ENCODE data around the gene NTN3. TPM values are rescaled to one million over a fixed set of nuclear protein-coding genes. Genes with fewer than 3 reads are reported as not detected.
"Not testable (repeated sequence)": the region's sequence is repeated elsewhere in the genome, so short reads cannot be mapped to it uniquely, and the experiment has no call there.

NTN3 gene
- total RNA-seq, 2 experiments from 2014 or later, result 0.10 TPM; not detected in 1

DNA sequence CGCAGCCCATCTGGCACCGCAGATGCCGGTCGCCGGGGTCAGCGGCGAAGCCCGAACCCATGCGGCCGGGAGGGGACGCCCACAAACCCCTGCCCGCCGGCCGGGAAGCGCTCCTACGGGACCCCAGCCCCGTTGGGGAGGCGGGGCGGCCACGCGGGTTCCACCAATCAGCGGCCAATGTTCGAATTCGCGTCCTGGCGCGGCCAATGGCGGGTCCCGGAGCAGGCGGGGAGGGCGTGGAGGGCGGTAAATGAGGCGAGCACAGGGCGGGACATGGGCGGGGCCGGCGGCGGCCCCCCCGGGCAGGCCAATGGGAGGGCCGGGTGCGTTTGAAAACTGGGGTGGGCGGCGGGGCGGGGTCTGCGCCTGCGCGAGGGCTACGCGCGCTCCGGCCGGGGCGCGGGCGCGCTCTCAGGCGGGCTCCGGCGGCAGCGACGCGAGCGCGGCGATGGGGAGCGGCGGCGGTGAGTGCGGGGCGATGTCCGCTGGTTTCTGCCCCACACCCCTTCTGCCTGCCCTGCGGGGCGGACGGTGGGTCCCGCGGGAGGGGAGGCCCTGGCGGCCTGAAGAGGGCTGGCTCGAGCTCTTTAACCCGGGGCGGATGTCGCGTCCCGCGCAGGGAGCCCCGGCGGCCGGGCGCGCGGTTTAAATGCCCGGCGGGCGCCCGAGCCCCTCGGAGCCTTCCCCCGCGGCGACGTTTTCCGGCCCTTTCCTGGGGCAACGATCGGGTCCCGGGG, 41.9 kb upstream of the NTN3 start, which contains the start of gene CCNF:
Gene CCNF, plus strand, starts transcription at position 414 of the 737 bp plus-strand sequence. Its CDS starts 35 bp downstream, at position 449.
- POLR2A ChIA-PET, result interaction anchor here (0.7 to 1.9 kb wide), 8 partner anchors 11 to 91 kb away, joined by 3 to 5 read pairs (median 4); partner anchors contain the start of genes AMDHD2 and TEDC2
- H3K4me3 Mint-ChIP-seq, result peak within 1 kb of the TSS; percentile 99
- DNase-seq, result peak; percentile 98
- peaks cover 41% of the 10 kb centered on the region for H3K4me1 Mint-ChIP-seq (ENCODE audit: low read depth)
- H3K27ac Mint-ChIP-seq, result peak within 1 kb of the TSS; percentile 93
- ATAC-seq, result peak; percentile 94
- no peaks in the 10 kb centered on the region for H3K9me3 Mint-ChIP-seq (ENCODE audit: insufficient read depth)
- no peaks in the 10 kb centered on the region for H3K27me3 Mint-ChIP-seq (ENCODE audit: low read depth)
- CTCF ChIA-PET, result interaction anchor here (1.0 to 3.7 kb wide), 8 partner anchors 12 to 234 kb away, joined by 3 to 20 read pairs (median 5); partner anchors contain the start of genes ABCA3 and TEDC2
- H3K36me3 Mint-ChIP-seq (ENCODE audit: low read depth), result peaks cover 30% of the 10 kb centered on the region

DNA sequence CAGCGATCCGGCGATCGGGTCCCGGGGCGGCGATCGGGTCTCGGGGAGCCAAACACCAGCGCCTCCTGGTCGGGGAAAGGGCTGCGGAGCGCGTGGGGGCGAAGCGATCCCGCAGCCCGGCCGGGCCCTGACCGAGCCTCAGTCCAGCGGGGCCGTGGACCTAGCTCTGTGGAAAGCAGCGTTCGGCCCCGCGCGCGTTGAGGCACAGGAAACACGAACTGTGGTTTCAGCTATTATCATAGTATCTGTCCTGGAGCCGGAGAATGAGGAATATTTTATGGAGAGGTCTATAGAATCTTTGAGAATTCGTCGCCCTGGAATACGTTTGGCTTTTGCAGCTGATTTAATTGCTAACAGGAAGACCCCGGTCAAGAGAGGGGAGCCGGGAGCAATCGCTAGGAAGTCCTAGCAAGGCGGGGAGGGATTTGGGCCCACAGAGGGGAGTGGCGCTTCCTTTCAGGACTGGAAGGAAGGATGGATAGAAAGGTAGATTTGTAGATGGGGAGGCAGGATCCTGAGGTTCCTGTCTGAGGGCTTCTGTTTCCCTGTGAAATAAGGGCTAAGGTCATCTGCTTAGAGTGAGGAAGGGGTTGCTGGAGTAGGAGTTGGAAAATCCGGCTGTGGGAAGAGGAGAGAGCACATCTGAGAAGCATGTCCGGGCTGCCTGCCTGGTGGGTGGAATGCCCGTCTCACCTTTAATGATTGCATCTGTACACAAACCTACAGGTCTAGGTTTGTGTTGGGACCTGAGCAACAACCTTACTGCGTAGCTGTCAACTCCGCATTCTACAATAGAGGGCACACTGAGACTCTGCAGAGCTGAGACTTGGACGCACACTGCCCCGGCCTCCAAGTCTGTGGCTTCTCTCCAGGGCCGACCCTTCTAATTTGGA, 41.1 kb upstream of the NTN3 start:
- H3K9me3 Mint-ChIP-seq (ENCODE audit: insufficient read depth), result no peaks in the 10 kb centered on the region
- H3K36me3 Mint-ChIP-seq (ENCODE audit: low read depth), result peaks cover 35% of the 10 kb centered on the region
- H3K4me3 Mint-ChIP-seq, result peak overlapping the region; percentile 99
- H3K4me1 Mint-ChIP-seq (ENCODE audit: low read depth), result peaks cover 43% of the 10 kb centered on the region
- H3K27me3 Mint-ChIP-seq (ENCODE audit: low read depth), result no peaks in the 10 kb centered on the region
- ATAC-seq (peak; percentile 5), DNase-seq (peak; percentile 51)
- CTCF ChIA-PET, result interaction anchor here (0.6 to 3.7 kb wide), 11 partner anchors 11 to 235 kb away, joined by 3 to 20 read pairs (median 5); partner anchors contain the start of genes TBC1D24 and TEDC2
- H3K27ac Mint-ChIP-seq, result peak overlapping the region; percentile 87
- POLR2A ChIA-PET, result interaction anchor here (0.7 to 1.9 kb wide), 8 partner anchors 11 to 90 kb away, joined by 3 to 5 read pairs (median 4); partner anchors contain the start of genes AMDHD2 and TEDC2

DNA sequence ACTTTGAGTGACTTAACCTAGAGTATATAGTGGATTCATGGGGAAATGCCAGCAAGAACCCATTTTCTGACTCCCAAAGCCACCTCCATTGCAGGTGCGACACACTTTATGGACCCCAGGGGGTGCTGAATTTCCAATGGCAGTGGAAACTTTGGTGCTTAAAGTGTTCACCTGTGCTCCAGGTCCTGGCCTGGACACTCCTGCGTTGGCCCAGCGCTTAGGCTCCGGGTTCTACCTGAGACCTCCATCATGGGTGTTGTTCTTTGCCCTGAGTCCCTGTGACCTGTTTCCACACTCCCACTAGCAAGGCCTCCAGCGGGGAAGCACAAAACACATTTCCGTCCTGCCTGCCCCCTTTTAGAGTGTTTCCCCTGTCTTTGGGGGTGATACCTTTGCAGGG, 38.8 kb upstream of the NTN3 start:
- H3K4me1 Mint-ChIP-seq (ENCODE audit: low read depth), result peaks cover 46% of the 10 kb centered on the region
- POLR2A ChIA-PET, result no interaction called here
- no peak overlapping the region for H3K4me3 Mint-ChIP-seq
- no peak for ATAC-seq
- no peaks in the 10 kb centered on the region for H3K27me3 Mint-ChIP-seq (ENCODE audit: low read depth)
- CTCF ChIA-PET, result no interaction called here
- H3K9me3 Mint-ChIP-seq (ENCODE audit: insufficient read depth), result no peaks in the 10 kb centered on the region
- no peak for DNase-seq
- no peak overlapping the region for H3K27ac Mint-ChIP-seq
- H3K36me3 Mint-ChIP-seq (ENCODE audit: low read depth), result peaks cover 54% of the 10 kb centered on the region

DNA sequence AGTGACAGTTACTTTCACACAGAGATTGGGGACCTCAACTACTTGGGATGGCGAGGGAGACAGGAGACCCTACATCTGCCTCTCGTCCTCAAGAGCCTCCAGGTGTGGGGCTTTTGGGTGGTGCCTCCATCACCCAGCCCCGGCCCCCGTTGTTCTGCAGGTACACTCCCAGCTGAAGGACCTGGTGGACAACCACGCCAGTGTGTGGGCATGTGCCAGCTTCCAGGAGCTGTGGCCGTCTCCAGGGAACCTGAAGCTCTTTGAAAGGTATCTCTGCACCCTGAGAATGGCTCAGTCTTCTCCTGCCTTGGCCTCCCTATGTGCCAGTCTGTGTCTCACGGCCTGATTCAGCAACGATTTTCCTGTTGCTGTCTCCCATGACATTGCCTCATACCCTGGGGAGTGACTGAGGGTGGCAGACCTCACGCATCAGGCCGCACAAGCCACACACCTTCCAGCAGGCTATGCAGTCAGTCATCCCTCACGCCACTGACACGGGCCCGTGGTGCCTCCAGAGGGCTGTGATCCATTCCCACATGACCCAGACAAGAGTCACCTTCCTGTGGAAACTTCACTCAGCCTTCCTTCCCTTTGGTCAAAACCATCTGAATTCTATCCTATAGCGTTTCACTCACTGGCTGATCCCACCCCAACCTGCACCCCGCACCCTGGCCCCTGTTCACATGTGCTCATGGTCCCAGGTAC, 38.1 kb upstream of the NTN3 start:
- DNase-seq, result no peak

DNA sequence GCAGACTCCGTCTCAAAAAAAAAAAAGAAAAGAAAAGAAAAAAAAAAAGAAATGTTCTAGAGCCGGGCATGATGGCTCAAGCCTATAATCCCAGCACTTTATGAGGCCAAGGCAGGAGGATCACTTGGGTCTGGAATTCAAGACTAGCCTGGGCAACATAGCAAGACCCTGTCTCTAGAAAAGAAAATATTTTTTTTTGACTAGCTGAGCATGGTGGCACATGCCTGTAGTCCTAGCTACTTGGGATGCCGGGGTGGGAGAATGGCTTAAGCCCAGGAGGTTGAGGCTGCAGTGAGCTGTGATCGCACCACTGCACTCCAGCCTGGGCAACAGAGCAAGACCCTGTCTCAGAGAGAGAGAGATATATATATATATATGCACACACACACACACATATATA, 35.9 kb upstream of the NTN3 start:
- DNase-seq; H3K4me3 Mint-ChIP-seq; H3K27me3 Mint-ChIP-seq (ENCODE audit: low read depth); ATAC-seq; CTCF ChIA-PET; H3K9me3 Mint-ChIP-seq (ENCODE audit: insufficient read depth); H3K27ac Mint-ChIP-seq; POLR2A ChIA-PET: not testable (repeated sequence)
- Mint-ChIP-seq H3K36me3 (ENCODE audit: low read depth) (peaks cover 77% of the 10 kb centered on the region), H3K4me1 (ENCODE audit: low read depth) (peaks cover 48% of the 10 kb centered on the region)

More for the DNA sequence above, 38.1 kb upstream of the NTN3 start:
- H3K9me3 Mint-ChIP-seq (ENCODE audit: insufficient read depth), result no peaks in the 10 kb centered on the region
- H3K36me3 Mint-ChIP-seq (ENCODE audit: low read depth), result peaks cover 60% of the 10 kb centered on the region
- H3K27me3 Mint-ChIP-seq (ENCODE audit: low read depth), result no peaks in the 10 kb centered on the region
- H3K27ac Mint-ChIP-seq, result no peak overlapping the region
- H3K4me1 Mint-ChIP-seq (ENCODE audit: low read depth), result peaks cover 41% of the 10 kb centered on the region
- ChIA-PET POLR2A (no interaction called here), CTCF (no interaction called here)
- no peak overlapping the region for H3K4me3 Mint-ChIP-seq
- ATAC-seq, result no peak

DNA sequence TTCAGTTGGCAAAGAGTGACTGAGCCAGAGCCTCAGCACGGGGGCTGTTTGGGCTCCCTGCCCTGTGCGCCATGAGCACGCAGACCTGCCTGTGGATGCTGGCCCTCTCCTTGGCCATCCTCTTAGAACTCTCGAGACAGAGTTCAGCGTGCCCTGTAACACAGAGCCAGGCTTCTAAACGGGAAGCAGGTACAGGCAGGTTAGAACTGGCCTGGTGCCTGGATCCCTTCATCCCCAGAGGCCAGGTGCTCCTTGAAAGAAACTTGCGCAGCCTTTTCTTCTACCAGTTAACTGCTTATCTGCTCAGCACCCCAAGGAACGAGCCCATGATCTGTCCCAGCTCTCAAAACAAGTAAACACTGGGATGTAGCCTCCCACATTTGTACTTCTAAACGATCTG, 35.0 kb upstream of the NTN3 start:
- no peak for DNase-seq
- ATAC-seq, result no peak
- ChIA-PET CTCF (no interaction called here), POLR2A (interaction anchor here (0.5 kb wide), 1 partner anchor 91 kb away, joined by 4 read pairs; no protein-coding TSS in a partner anchor)
- Mint-ChIP-seq H3K36me3 (ENCODE audit: low read depth) (peaks cover 74% of the 10 kb centered on the region), H3K4me3 (no peak overlapping the region), H3K27ac (no peak overlapping the region), H3K4me1 (ENCODE audit: low read depth) (peaks cover 39% of the 10 kb centered on the region), H3K9me3 (ENCODE audit: insufficient read depth) (no peaks in the 10 kb centered on the region), H3K27me3 (ENCODE audit: low read depth) (no peaks in the 10 kb centered on the region)

DNA sequence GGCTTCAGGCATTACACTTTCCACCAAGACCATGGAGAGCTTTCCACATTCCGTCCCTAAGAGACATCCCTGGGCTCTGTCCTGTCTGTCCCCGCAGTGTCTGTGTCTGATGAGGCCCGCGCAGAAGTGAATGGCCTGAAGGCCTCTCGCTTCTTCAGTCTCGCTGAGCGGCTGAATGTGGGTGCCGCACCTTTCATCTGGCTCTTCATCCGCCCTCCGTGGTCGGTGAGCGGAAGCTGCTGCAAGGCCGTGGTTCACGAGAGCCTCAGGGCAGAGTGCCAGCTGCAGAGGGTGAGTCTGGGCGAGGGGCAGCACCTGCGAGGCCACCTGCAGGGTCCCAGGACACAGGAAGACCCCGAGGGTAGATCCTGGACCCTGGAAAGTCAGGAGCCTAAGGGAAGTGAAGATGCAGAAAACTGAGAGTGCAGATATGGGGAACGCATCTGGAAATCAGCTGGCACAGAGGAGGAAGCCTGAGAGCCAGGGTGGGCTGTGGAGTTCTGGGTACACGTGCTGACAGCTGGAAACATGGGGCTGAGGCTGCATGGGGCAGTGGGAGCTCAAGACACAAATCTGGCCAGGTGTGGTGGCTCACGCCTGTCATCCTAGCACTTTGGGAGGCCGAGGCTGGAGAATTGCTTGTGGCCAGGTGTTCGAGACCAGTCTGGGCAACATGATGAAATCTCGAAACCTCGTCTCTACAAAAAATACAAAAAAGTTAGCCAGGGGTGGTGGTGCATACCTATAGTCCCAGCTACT, 33.9 kb upstream of the NTN3 start:
- Mint-ChIP-seq H3K27me3 (ENCODE audit: low read depth) (no peaks in the 10 kb centered on the region), H3K36me3 (ENCODE audit: low read depth) (peaks cover 76% of the 10 kb centered on the region), H3K9me3 (ENCODE audit: insufficient read depth) (no peaks in the 10 kb centered on the region), H3K27ac (no peak overlapping the region), H3K4me1 (ENCODE audit: low read depth) (peaks cover 39% of the 10 kb centered on the region), H3K4me3 (no peak overlapping the region)
- CTCF ChIA-PET, result no interaction called here
- ATAC-seq, result no peak
- DNase-seq, result no peak
- POLR2A ChIA-PET, result no interaction called here

DNA sequence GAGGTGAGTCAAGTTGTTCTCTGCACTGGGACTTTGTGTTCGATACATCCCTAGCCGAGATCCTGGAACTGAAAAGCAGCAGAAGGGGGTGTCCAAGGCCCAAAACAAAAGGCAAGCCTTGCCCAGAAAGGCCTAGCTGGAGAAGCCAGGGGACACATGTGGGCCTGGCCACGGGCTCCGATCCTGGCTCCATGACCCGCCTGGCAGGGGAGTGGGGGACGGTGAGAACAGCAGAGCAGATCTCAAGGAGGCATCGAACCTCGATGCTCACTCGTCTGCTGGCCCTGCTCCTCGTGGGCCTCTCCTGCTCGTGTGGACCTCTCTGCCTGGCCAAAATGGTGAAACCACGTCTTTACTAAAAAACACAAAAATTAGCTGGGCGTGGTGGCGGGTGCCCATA, 33.0 kb upstream of the NTN3 start:
- Mint-ChIP-seq H3K4me3 (no peak overlapping the region), H3K27ac (no peak overlapping the region), H3K36me3 (ENCODE audit: low read depth) (peaks cover 68% of the 10 kb centered on the region), H3K4me1 (ENCODE audit: low read depth) (peaks cover 33% of the 10 kb centered on the region), H3K9me3 (ENCODE audit: insufficient read depth) (no peaks in the 10 kb centered on the region), H3K27me3 (ENCODE audit: low read depth) (no peaks in the 10 kb centered on the region)
- POLR2A ChIA-PET, result interaction anchor here (1.0 to 1.2 kb wide), 2 partner anchors 17 to 21 kb away, joined by 3 read pairs; partner anchors contain the start of gene TEDC2
- CTCF ChIA-PET, result no interaction called here
- DNase-seq (no peak), ATAC-seq (no peak)

DNA sequence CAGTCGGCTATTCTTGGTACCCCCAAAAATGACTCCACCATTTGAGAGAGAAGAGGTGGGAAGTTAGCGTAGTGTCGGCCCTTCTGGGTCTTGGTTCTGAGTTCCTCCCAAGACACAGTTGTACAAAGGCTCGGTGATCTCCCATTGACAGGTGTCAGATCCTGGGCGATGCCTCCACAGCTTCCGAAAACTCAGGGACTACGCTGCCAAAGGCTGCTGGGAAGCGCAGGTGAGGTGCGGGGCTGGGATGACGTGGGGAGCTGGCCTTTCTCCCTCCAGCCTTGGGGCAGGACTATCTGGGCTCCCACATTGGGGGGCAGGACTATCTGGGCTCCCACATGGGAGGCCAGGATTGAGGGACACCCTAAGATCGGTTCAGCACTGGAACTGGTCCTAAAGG, 31.5 kb upstream of the NTN3 start:
- DNase-seq (no peak), ATAC-seq (no peak)
- no peak overlapping the region for H3K4me3 Mint-ChIP-seq
- CTCF ChIA-PET, result interaction anchor here (1.3 to 3.1 kb wide), 2 partner anchors 10 to 62 kb away, joined by 4 to 20 read pairs; partner anchors contain the start of gene CCNF
- H3K36me3 Mint-ChIP-seq (ENCODE audit: low read depth), result peaks cover 70% of the 10 kb centered on the region
- peak overlapping the region; percentile 74 for H3K27ac Mint-ChIP-seq
- peaks cover 29% of the 10 kb centered on the region for H3K4me1 Mint-ChIP-seq (ENCODE audit: low read depth)
- no peaks in the 10 kb centered on the region for H3K27me3 Mint-ChIP-seq (ENCODE audit: low read depth)
- POLR2A ChIA-PET, result interaction anchor here (1.2 kb wide), 2 partner anchors 16 to 76 kb away, joined by 3 to 6 read pairs; no protein-coding TSS in a partner anchor
- H3K9me3 Mint-ChIP-seq (ENCODE audit: insufficient read depth), result no peaks in the 10 kb centered on the region

DNA sequence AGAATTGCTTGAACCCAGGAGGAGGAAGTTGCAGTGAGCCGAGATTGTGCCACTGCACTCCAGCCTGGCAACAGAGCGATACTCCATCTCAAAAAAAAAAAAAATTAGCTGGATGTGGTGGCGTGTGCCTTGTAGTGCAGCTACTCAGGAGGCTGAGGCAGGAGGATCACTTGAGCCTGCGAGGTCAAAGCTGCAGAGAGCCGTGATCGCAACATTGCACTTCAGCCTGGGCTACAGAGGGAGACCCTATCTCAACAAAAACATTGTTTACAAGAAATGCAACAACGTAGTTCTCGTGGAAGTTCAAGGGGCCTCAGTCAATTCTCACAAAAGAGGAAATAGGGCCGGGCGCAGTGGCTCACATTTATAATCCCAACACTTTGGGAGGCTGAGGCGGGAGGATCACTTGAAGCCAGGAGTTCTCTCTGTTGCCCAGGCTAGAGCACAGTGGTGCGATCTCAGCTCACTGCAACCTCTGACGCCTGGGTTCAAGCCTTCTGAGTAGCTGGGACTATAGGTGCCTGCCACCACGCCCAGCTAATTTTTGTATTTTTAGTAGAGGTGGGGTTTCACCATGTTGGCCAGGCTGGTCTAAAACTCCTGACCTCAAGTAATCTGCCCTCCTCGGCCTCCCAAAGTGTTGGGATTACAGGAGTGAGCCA, 29.8 kb upstream of the NTN3 start:
- H3K27ac Mint-ChIP-seq, result peak overlapping the region; percentile 19
- H3K36me3 Mint-ChIP-seq (ENCODE audit: low read depth), result peaks cover 72% of the 10 kb centered on the region
- peaks cover 27% of the 10 kb centered on the region for H3K4me1 Mint-ChIP-seq (ENCODE audit: low read depth)
- not testable (repeated sequence) for H3K4me3 Mint-ChIP-seq; ATAC-seq; H3K9me3 Mint-ChIP-seq (ENCODE audit: insufficient read depth); H3K27me3 Mint-ChIP-seq (ENCODE audit: low read depth); DNase-seq
- CTCF ChIA-PET, result interaction anchor here (1.3 to 3.1 kb wide), 2 partner anchors 12 to 246 kb away, joined by 3 to 20 read pairs; partner anchors contain the start of gene CCNF
- POLR2A ChIA-PET, result interaction anchor here (1.3 to 1.6 kb wide), 2 partner anchors 11 to 14 kb away, joined by 5 read pairs; no protein-coding TSS in a partner anchor

Measured in activated CD8-positive, alpha-beta T cell treated with anti-CD3 and anti-CD28 coated beads, Interleukin-2, amount 10 ng/mL, durations not matched to agents 7 days and 5 days (primary cell).